Central memory CD8-positive, alpha-beta T cell (primary cell): ENCODE results near the gene TMEM201.

Source experiments
- ATAC-seq: fragments of 150-1000 bp; cut with Tn5 transposase; replicated peaks from 2 replicates; pipeline ENCODE4 v1.10.0; 2022; ENCODE audit warnings: mild to moderate bottlenecking, moderate FRiP score, moderate number of reproducible peaks; ENCODE audit not compliant: poor library complexity, severe bottlenecking; ENCODE audit errors: extremely low read depth
- DNase-seq, 2 donors: peaks; one replicate each; pipeline ENCODE4 v3.0.0; 2021; ENCODE audit warnings: low spot score in 2 of 2
- H3K27ac Mint-ChIP-seq: one replicate; pipeline ENCODE4 v1.8.0; 2022; ENCODE audit warnings: low read depth, mild to moderate bottlenecking, moderate library complexity, mixed read lengths
- H3K27me3 Mint-ChIP-seq: one replicate; pipeline ENCODE4 v1.8.0; 2022; ENCODE audit warnings: mixed read lengths
- H3K36me3 Mint-ChIP-seq: one replicate; pipeline ENCODE4 v1.8.0; 2022; ENCODE audit warnings: mild to moderate bottlenecking, moderate library complexity, mixed read lengths; ENCODE audit not compliant: insufficient read depth
- H3K4me1 Mint-ChIP-seq: one replicate; pipeline ENCODE4 v1.8.0; 2022; ENCODE audit warnings: mixed read lengths
- H3K4me3 Mint-ChIP-seq: one replicate; pipeline ENCODE4 v1.8.0; 2022; ENCODE audit warnings: mild to moderate bottlenecking, moderate library complexity, mixed read lengths
- H3K9me3 Mint-ChIP-seq: one replicate; pipeline ENCODE4 v1.8.0; 2022; ENCODE audit warnings: mixed read lengths

The TMEM201 gene

DNA sequence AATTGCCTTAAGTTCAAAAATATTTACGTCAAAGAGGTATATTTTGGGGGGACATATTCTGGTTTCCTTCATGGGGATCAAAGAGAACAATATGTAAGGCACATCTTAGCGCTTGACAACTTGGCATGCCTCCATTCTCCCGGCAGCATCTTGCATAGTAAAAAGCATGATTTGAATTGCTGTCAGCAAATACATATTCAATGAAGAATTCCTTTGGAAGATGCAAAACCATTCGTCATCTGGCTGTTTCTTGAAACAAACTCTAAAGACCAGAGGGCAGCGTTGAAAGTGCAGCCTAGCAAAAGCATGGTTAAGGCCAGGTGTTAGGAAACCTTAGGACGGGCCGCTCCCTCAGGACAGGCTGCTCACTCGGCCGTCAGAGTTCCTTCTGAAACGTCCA, 59.5 kb downstream of the TMEM201 start:
- Mint-ChIP-seq H3K9me3 (no peaks in the 10 kb centered on the region), H3K27ac (no peak overlapping the region), H3K36me3 (peaks cover 11% of the 10 kb centered on the region), H3K4me3 (no peak overlapping the region), H3K27me3 (no peaks in the 10 kb centered on the region), H3K4me1 (peaks cover 37% of the 10 kb centered on the region)
- ATAC-seq = no peak
- DNase-seq = no peak

DNA sequence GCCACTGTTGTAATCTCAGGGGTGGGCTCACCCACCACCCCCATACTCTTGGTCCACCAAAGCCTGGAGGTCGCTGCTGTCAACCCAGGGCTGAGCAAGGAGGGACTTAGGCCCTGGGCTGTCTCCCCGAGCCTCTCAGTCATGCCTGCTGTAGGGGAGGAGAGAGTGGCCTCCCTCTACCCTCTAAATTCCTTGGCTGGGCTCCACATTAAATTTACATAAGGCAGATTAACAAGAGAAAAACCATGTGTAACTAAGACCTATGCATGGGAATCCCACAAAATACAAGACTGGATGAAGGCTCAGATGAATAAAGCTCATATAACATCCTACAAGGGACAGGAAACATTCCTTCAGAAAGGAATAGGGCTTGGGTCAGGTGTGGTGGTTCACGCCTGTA, 61.1 kb downstream of the TMEM201 start:
- DNase-seq (no peak), ATAC-seq (no peak)
- Mint-ChIP-seq H3K4me3 (peak overlapping the region; percentile 94), H3K36me3 (peaks cover 22% of the 10 kb centered on the region), H3K4me1 (peaks cover 37% of the 10 kb centered on the region), H3K9me3 (no peaks in the 10 kb centered on the region), H3K27me3 (no peaks in the 10 kb centered on the region), H3K27ac (no peak overlapping the region)

DNA sequence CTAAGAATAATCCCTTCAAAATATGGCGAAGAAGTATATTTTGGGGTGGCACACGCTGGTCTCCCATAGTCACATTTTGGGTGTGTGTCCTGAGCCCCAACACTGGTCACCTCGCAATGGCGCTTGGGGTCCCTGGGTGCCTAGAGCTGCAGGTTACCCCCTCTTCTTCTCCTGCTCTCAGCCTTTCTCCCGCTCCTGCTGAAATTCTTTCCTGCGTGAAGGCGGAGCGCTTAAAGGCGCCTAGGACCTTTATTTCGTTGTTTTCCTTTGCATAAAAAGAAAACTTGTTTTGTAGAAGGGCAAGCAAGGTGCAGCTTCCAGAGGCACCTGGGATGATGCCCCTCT, 62.5 kb downstream of the TMEM201 start:
- Mint-ChIP-seq H3K4me1 (peaks cover 48% of the 10 kb centered on the region), H3K4me3 (peak overlapping the region; percentile 94), H3K27me3 (no peaks in the 10 kb centered on the region), H3K9me3 (no peaks in the 10 kb centered on the region), H3K36me3 (peaks cover 26% of the 10 kb centered on the region), H3K27ac (peak overlapping the region; percentile 91)
- ATAC-seq = no peak
- DNase-seq = no peak

DNA sequence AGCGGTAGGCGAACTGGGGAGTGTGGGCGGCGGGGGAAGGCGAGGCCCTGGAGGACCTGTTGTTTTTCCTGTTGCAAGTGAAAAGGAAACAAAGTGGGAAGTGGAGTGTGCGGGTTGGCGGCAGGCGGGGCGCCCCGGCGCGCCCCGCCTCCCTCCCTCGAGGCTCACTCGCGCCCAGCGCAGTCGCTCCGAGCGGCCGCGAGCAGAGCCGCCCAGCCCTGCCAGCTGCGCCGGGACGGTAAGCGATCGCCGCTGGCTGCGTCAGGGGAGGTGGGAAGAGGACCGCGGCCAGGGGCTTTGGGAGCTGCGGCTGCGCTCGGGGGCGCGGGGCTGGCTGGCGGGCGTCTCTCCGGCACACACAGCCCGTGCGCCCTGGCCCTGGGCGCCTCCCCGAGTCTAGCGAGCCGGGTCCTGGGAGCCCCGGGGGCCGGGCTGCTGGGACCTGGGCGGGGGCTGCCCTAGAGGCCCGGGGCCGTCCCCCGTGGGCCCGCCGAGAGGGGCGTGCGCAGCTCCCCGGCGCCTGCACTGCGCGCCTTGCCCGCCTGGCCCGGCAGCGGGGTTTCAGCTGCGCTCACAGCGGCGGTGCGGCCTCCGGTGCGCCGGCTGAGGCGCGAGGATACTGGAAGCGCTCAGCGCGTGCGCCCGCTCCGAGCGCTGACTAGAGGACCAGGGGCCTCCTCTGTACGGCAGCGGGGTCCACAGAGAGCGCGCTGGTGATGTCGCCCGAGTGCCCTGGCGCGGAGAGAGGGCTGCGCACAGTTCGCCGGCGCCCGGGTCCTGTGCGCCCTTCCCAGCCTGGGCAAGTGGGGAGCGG, 63.1 kb downstream of the TMEM201 start, which contains the start of gene PIK3CD:
TSS of gene PIK3CD (plus strand) at position 167 of the 814 bp plus-strand sequence. CDS start 58,725 bp downstream, outside the sequence.
- Mint-ChIP-seq H3K27ac (peak within 1 kb of the TSS; percentile 91), H3K9me3 (no peaks in the 10 kb centered on the region), H3K36me3 (peaks cover 26% of the 10 kb centered on the region), H3K4me3 (peak within 1 kb of the TSS; percentile 94), H3K4me1 (peaks cover 46% of the 10 kb centered on the region), H3K27me3 (no peaks in the 10 kb centered on the region)
- ATAC-seq (peak; percentile 50), DNase-seq (peak in 1 of 2 donors; percentile 40)

DNA sequence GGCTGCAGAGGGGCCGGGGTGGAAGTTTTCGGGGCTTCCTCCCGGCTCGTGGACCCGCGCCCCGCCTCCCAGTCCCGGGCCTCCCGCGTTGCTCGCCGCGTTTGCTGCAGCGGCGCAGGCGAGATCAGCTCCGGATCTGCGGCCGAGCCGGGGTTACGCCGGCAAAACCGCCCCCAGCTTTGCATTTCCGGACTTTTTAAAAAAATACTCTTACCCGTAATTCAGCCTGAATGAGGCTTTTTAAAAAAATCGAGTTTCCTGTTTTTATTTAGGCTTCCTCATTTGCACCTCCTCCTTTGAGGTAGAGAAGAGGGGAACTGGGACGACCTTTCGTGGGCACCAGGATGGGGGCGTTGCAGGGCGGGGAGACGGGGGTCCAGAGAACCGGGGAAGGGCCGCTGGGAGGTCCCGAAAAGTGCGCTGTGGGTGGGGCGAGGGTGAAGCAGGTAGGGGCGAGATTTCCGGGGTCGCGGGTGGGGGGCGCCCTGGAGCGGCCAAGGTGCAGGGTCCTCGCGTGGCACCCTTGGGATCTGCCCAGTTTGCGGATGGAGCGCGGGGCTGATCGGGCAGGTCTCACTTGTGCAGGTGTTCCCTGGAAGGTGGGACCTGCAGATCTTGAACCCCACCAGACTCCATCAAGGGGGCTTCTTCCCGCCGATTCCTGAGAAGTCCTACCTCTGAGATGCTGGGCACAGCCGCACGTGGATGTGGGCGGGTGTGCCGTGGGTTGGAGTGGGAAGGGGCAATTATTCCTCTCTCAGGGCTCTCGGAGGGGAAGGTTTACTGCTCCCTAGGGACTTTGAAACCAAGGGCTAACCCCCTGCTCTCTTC, 63.9 kb downstream of the TMEM201 start:
- H3K9me3 Mint-ChIP-seq = no peaks in the 10 kb centered on the region
- peak overlapping the region; percentile 94 for H3K4me3 Mint-ChIP-seq

DNA sequence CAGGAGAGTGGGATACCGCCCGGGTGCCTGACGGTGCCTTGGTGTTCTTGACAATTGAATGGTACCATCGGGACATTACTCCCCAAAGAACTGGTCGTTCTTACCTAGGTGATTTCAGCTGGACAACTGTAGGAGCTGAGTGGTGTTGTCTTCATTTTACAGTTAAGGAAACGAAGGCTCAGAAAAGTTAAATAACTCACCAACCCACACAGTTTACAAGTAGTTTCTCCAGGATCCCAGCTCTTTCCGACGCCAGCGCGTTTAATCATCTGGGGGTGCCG, 64.4 kb downstream of the TMEM201 start:
- ATAC-seq = no peak
- Mint-ChIP-seq H3K4me3 (peak overlapping the region; percentile 94), H3K9me3 (no peaks in the 10 kb centered on the region), H3K4me1 (peaks cover 60% of the 10 kb centered on the region), H3K27me3 (no peaks in the 10 kb centered on the region), H3K36me3 (peaks cover 33% of the 10 kb centered on the region), H3K27ac (peak overlapping the region; percentile 84)
- no peak for DNase-seq

More for the DNA sequence above, 63.9 kb downstream of the TMEM201 start:
- Mint-ChIP-seq H3K36me3 (peaks cover 33% of the 10 kb centered on the region), H3K27me3 (no peaks in the 10 kb centered on the region), H3K4me1 (peaks cover 54% of the 10 kb centered on the region), H3K27ac (peak overlapping the region; percentile 84)
- ATAC-seq (peak; percentile 57), DNase-seq (peak; percentile 56 to 75)

DNA sequence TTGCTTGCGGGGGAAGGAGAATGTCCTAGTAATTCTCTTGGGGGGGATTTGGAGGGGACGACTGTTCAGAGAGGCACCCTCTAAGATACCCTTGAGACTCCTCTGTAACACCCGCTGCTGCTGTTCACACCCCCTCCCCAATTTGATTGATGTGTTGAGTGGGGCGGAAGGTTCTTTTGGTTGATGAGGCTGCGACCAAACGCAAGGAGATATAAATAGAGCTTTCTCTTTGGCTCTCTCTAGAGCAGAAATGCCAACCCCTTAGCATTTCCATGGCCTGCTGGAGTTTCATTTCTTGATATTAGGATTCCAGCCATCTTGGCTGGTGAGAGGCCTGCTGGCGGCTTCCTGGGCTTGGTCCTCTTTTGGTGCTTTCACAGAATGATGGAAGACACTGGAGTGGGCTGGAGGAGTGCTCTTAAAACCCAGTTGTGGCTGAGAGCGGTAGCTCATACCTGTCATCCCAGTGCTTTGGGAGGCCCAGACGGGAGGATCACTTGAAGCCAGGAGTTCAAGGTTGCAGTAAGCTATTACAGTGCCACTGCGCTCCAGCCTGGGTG, 64.9 kb downstream of the TMEM201 start:
- Mint-ChIP-seq H3K4me3 (peak overlapping the region; percentile 94), H3K4me1 (peaks cover 62% of the 10 kb centered on the region), H3K27me3 (no peaks in the 10 kb centered on the region), H3K9me3 (no peaks in the 10 kb centered on the region), H3K27ac (peak overlapping the region; percentile 84), H3K36me3 (peaks cover 33% of the 10 kb centered on the region)
- DNase-seq = no peak
- no peak for ATAC-seq

DNA sequence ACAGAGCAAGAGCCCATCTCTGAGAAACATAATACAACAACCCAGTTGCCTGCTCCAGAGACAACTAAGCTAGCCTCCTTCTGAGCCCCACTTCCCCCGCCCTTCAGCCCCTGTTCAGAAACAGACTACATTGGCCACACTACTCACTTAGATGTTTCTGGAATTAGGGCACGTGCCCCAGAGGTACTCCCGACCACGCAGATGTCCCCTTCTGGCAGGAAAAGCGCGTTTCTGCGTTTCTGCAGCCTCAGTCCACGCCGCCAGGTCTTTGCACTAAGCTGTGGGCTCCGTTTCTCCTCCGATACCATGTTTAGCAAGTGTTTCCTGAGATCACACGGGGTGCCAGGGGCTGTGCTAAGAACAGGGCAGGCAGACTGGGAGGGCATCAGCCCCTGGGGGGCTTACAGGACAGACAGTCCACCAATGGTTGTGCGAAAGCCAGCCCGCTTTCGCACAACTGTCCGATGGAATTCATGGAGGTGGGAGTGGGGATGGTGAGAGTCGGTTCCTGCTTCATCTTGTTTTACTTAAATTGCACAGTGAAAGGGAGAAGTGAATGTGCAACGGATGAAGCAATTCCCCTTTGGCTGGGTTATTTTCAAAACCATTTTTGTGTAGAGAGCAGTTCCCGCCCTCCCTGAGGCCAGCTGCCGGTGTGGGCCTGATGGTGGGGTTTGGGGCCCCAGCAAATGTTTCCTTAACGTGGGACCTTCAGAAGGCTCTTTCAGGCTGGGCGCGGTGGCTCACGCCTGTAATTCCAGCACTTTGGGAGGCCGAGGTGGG, 65.5 kb downstream of the TMEM201 start:
- ATAC-seq (no peak), DNase-seq (no peak)
- no peaks in the 10 kb centered on the region for H3K9me3 Mint-ChIP-seq
- H3K27me3 Mint-ChIP-seq = no peaks in the 10 kb centered on the region
- peaks cover 68% of the 10 kb centered on the region for H3K4me1 Mint-ChIP-seq
- peak overlapping the region; percentile 84 for H3K27ac Mint-ChIP-seq
- peaks cover 33% of the 10 kb centered on the region for H3K36me3 Mint-ChIP-seq
- H3K4me3 Mint-ChIP-seq = peak overlapping the region; percentile 94

DNA sequence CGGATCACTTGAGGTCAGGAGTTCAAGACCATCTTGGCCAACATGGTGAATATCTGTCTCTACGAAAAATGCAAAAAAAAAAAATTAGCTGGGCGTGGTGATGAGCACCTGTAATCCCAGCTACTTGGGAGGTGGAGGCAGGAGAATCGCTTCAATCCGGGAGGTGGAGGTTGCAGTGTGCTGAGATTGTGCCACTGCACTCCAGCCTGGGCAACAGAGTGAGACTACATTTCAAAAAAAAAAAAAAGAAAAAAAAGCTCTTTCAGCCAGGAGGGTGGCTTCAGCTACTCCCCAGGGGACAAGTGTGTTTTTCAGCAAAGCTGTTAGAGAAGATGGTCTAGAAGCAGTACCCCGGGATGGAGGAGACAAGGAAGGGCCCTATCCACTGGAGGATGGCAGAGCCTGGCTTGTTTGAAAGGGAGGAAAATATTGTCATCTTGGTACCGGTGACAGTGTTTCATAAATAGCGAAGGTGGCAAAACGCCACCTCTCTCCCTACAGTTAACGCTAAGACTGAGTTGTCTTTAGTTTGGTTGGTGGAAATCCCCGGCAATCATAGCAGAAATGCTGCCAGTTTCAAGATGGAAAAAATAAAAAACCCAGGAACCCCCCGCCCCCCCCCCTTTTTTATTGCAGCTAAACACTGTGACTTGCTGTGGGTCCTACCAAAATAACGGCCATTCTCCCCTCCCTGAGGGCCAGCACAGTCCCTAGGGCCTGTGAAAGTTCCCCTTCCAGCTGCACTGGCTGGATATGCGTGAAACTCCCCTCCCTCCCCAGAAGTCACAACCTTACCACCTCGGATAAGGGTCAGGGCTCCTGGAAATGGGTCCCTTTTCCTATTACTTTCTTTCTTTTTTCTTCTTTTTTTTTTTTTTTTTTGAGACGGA, 66.4 kb downstream of the TMEM201 start:
- peak; percentile 30 for ATAC-seq
- no peaks in the 10 kb centered on the region for H3K9me3 Mint-ChIP-seq
- peaks cover 76% of the 10 kb centered on the region for H3K4me1 Mint-ChIP-seq
- peaks cover 42% of the 10 kb centered on the region for H3K36me3 Mint-ChIP-seq
- H3K27me3 Mint-ChIP-seq = no peaks in the 10 kb centered on the region
- H3K27ac Mint-ChIP-seq = peak overlapping the region; percentile 84
- DNase-seq = peak in 1 of 2 donors; percentile 45
- H3K4me3 Mint-ChIP-seq = peak overlapping the region; percentile 94

DNA sequence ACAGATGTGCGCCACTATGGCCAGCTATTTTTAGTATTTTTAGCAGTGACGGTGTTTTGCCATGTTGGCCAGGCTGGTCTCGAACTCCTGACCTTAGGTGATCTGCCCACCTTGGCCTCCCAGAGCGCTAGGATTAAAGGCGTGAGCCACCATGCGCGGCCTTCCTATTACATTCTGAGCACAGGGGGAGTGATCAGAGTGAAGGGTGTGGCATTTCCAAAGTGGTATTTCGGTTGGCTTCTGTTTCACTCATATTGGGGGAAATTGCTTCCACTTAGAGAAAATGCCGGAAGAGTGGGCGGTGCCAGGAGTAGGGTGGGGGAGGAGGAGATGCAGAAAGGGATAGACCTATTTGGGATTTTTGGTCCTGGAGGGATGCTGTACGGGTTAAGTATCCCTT, 67.1 kb downstream of the TMEM201 start:
- Mint-ChIP-seq H3K27ac (peak overlapping the region; percentile 84), H3K36me3 (peaks cover 49% of the 10 kb centered on the region), H3K27me3 (no peaks in the 10 kb centered on the region), H3K4me3 (peak overlapping the region; percentile 94), H3K9me3 (no peaks in the 10 kb centered on the region), H3K4me1 (peaks cover 77% of the 10 kb centered on the region)
- no peak for DNase-seq
- ATAC-seq = no peak

DNA sequence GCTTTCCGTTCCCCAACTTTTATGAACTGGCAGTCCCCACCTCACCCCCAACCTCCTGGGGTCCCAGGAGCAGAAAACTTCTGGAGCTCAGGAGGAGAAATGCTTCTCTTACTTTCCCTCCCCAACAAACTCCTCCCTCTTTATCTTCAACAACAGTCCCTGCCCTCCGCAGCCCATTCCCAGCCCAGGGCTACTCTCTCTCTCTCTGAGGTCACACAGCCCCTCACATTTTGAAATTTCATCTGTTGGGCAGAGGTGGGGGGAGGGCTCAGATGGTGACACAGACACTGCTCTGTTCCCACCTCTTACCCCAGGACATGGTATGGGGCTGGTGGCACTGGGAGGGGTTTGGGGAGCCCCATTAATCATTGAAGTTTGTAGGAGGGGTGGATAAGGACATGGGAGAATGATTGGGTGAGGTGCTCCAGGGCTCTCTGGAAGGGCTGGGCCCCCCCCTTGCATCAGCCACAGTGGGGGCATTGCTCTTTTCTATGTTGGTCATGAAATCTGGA, 68.9 kb downstream of the TMEM201 start:
- ATAC-seq = no peak
- Mint-ChIP-seq H3K27ac (peak overlapping the region; percentile 71), H3K9me3 (no peaks in the 10 kb centered on the region), H3K4me1 (peaks cover 77% of the 10 kb centered on the region), H3K36me3 (peaks cover 54% of the 10 kb centered on the region), H3K27me3 (no peaks in the 10 kb centered on the region), H3K4me3 (peak overlapping the region; percentile 47)
- no peak for DNase-seq
